Measurements from ENCODE around the gene SDC1.

Gene SDC1

DNA sequence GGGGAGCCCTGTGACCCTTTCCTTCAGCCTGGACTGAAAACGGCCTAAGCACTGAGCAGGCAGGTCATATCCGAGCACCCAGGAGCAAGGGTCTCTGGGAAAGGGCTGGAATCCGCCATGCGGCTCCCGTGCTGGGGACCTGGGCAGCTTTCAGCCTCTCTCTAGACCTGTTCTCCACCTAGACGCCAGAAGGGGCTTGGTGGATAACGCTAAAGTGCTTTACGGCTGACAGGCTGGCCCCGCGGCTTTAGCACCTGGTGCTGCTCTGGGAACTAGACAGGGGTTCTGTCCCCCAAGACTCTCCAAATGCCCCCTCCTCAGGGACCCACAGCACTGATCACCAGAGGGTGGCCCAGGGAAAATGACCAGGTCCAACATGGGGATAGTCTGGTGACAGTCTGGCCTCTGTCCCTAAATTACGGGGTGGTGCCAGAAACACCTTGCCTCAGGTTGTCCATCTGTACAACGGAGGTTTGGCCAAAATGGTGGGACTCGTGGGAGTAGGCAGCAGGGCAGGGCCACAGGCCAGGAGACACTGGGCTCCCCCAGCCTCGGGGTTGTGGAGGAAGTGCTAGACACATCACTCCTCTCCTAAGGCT, 13.0 kb downstream of the SDC1 start:
- H3K27ac ChIP-seq (ENCODE audit: low read length) = no peak overlapping the region
- no peak overlapping the region for H2AFZ ChIP-seq (ENCODE audit: low read depth, low read length)
- ATAC-seq (ENCODE audit: insufficient read depth, low read depth) = no peak
- H3K4me2 ChIP-seq (ENCODE audit: insufficient read depth, low read length) = no peak overlapping the region
- no peaks in the 10 kb centered on the region for H3K79me2 ChIP-seq (ENCODE audit: insufficient read depth, low read length)
- H3K36me3 ChIP-seq (ENCODE audit: insufficient read depth, low read length) = no peaks in the 10 kb centered on the region
- DNase-seq = no peak
- no peak overlapping the region for H3K4me3 ChIP-seq (ENCODE audit: low read depth in 1 of 2, low read length in 2 of 2)
- no peaks in the 10 kb centered on the region for H3K4me1 ChIP-seq (ENCODE audit: insufficient read depth, low read length)
- H3K9ac ChIP-seq (ENCODE audit: low read depth, low read length) = no peak overlapping the region
- H3K9me3 ChIP-seq (ENCODE audit: insufficient read depth, low read length, severe bottlenecking) = no peaks in the 10 kb centered on the region
- peaks cover 18% of the 10 kb centered on the region for H3K27me3 ChIP-seq (ENCODE audit: insufficient read depth, low read length, poor library complexity)
- 0 out of 2 replicates have a peak, but pooled peaks cover 6% of the 10 kb centered on the region for H4K20me1 ChIP-seq (ENCODE audit: insufficient read depth, low read length)
- TF ChIP-seq, protein P1, sequence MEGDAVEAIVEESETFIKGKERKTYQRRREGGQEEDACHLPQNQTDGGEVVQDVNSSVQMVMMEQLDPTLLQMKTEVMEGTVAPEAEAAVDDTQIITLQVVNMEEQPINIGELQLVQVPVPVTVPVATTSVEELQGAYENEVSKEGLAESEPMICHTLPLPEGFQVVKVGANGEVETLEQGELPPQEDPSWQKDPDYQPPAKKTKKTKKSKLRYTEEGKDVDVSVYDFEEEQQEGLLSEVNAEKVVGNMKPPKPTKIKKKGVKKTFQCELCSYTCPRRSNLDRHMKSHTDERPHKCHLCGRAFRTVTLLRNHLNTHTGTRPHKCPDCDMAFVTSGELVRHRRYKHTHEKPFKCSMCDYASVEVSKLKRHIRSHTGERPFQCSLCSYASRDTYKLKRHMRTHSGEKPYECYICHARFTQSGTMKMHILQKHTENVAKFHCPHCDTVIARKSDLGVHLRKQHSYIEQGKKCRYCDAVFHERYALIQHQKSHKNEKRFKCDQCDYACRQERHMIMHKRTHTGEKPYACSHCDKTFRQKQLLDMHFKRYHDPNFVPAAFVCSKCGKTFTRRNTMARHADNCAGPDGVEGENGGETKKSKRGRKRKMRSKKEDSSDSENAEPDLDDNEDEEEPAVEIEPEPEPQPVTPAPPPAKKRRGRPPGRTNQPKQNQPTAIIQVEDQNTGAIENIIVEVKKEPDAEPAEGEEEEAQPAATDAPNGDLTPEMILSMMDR (IDR thresholded peaks at IDR 0.05; ENCODE audit: borderline replicate concordance, extremely low read depth, low read length, poor library complexity, severe bottlenecking) = no peak
- no peak for TF ChIP-seq EZH2 (IDR thresholded peaks at IDR 0.05; ENCODE audit: borderline replicate concordance, low read depth, low read length, severe bottlenecking)

DNA sequence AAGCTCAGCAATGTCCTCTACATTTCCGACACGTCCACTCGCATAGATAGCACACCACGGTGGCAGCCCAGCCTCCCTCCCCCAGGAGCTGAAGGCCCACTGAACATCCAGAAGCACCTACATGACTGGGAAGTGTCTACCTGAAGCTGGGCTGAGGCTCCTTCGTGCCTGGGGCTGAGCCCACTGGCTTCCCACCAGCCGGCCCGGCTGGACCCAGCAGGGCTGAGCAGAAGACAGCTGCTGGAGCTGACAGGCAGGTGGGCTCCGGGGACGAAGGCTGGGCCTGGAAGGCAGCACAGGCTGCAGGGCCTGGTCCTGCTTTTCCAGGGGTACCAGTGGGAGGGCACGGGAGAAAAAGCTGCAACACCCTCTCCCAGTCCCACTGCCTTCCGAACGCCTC, 13.5 kb downstream of the SDC1 start:
- Histone ChIP-seq H3K9ac (ENCODE audit: low read depth, low read length) (no peak overlapping the region), H3K27me3 (ENCODE audit: insufficient read depth, low read length, poor library complexity) (peaks cover 18% of the 10 kb centered on the region), H3K4me2 (ENCODE audit: insufficient read depth, low read length) (no peak overlapping the region), H3K79me2 (ENCODE audit: insufficient read depth, low read length) (no peaks in the 10 kb centered on the region), H2AFZ (ENCODE audit: low read depth, low read length) (no peak overlapping the region), H3K4me3 (ENCODE audit: low read depth in 1 of 2, low read length in 2 of 2) (no peak overlapping the region), H3K36me3 (ENCODE audit: insufficient read depth, low read length) (no peaks in the 10 kb centered on the region), H3K4me1 (ENCODE audit: insufficient read depth, low read length) (no peaks in the 10 kb centered on the region), H3K27ac (ENCODE audit: low read length) (no peak overlapping the region), H3K9me3 (ENCODE audit: insufficient read depth, low read length, severe bottlenecking) (no peaks in the 10 kb centered on the region), H4K20me1 (ENCODE audit: insufficient read depth, low read length) (0 out of 2 replicates have a peak, but pooled peaks cover 6% of the 10 kb centered on the region)
- DNase-seq = no peak
- TF ChIP-seq, protein P1 (IDR thresholded peaks at IDR 0.05; ENCODE audit: borderline replicate concordance, extremely low read depth, low read length, poor library complexity, severe bottlenecking) = no peak
- TF ChIP-seq EZH2 (IDR thresholded peaks at IDR 0.05; ENCODE audit: borderline replicate concordance, low read depth, low read length, severe bottlenecking) = no peak
- no peak for ATAC-seq (ENCODE audit: insufficient read depth, low read depth)

DNA sequence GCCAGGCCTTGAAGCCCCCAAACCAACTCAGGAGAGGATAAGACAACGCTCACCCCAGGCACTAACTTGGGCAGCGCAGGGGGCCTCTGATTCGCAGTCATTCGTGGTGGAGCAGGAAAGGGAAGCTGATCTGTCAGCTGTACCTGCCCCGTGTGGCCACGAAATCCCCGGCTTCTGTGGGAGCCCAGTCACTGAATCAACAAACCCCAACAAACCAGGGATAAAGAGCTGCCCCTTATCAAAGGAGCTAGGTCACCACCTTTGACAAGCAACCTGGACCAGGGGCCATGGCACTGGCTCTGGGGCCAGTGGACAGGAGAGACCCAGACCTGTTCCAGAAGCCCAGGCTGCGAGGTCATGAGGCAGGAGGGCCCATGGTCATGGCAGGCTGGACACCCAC, 14.5 kb downstream of the SDC1 start:
- no peak overlapping the region for H3K4me2 ChIP-seq (ENCODE audit: insufficient read depth, low read length)
- H3K27me3 ChIP-seq (ENCODE audit: insufficient read depth, low read length, poor library complexity) = peaks cover 18% of the 10 kb centered on the region
- H3K4me1 ChIP-seq (ENCODE audit: insufficient read depth, low read length) = no peaks in the 10 kb centered on the region
- ATAC-seq (ENCODE audit: insufficient read depth, low read depth) (no peak), DNase-seq (no peak)
- H3K36me3 ChIP-seq (ENCODE audit: insufficient read depth, low read length) = no peaks in the 10 kb centered on the region
- H3K79me2 ChIP-seq (ENCODE audit: insufficient read depth, low read length) = no peaks in the 10 kb centered on the region
- 0 out of 2 replicates have a peak, but pooled peaks cover 6% of the 10 kb centered on the region for H4K20me1 ChIP-seq (ENCODE audit: insufficient read depth, low read length)
- H2AFZ ChIP-seq (ENCODE audit: low read depth, low read length) = no peak overlapping the region
- H3K27ac ChIP-seq (ENCODE audit: low read length) = no peak overlapping the region
- H3K9me3 ChIP-seq (ENCODE audit: insufficient read depth, low read length, severe bottlenecking) = no peaks in the 10 kb centered on the region
- H3K9ac ChIP-seq (ENCODE audit: low read depth, low read length) = no peak overlapping the region
- no peak overlapping the region for H3K4me3 ChIP-seq (ENCODE audit: low read depth in 1 of 2, low read length in 2 of 2)
- TF ChIP-seq, protein P1 (IDR thresholded peaks at IDR 0.05; ENCODE audit: borderline replicate concordance, extremely low read depth, low read length, poor library complexity, severe bottlenecking) = no peak
- TF ChIP-seq EZH2 (IDR thresholded peaks at IDR 0.05; ENCODE audit: borderline replicate concordance, low read depth, low read length, severe bottlenecking) = no peak
